T-helper 1 cell treated with Interleukin-12 subunit alpha and Interleukin-12 subunit beta and Interleukin-4 antibody, amounts not matched to agents 30 ng/mL and 1 ng/mL, for 36 hours (primary cell): ENCODE measurements around the gene CRYGA. TPM values are rescaled to one million over a fixed set of nuclear protein-coding genes. Genes with fewer than 3 reads are reported as not detected.
"Not testable (repeated sequence)": the region's sequence is repeated elsewhere in the genome, so short reads cannot be mapped to it uniquely, and the experiment has no call there.

Source experiments
- intact Hi-C: fragments of 100-400 bp; cut with micrococcal nuclease; formaldehyde crosslinking; loops from one replicate; pipeline ENCODE4 v1.15.1; 2024
- total RNA-seq: library from RNA; stranded (reverse); gene quantifications from 2 replicates; pipeline ENCODE4 v1.2.3, GENCODE V29; 2022

Gene CRYGA
- total RNA-seq, 1 donor from 2014 or later, result not detected

- intact Hi-C loops, result no loop called here
Observed at GRCh38 chr2:208128136-208128535, 35.3 kb downstream of the CRYGA start.

DNA sequence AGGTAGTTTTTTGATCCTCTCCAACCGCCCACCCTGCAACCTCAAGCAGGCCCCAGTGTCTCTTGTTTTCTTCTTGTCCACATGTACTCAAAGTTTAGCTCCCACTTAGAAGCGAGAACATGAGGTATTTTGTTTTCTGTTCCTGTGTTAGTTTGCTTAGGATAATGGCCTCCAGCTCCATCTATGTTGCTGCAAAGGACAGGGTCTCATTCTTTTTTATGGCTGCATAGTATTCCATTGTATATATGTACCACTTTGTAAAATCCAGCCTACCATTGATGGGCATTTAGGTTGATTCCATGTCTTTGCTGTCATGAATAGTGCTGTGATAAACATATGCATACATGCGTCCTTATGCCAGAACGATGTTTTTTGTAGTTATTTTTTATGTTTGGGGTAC, 36.3 kb downstream of the CRYGA start:
- intact Hi-C loops, result no loop called here

- intact Hi-C loops, result no loop called here
Observed at GRCh38 chr2:208125251-208125650, 38.1 kb downstream of the CRYGA start.

GRCh38 chr2:208124013-208124715, 39.2 kb downstream of the CRYGA start, which contains the start of gene CRYGD:
Gene CRYGD, minus strand, starts transcription at chr2:208124524. Its CDS starts 51 bp downstream, at chr2:208124473.
- intact Hi-C loops, result not testable (repeated sequence)

- intact Hi-C loops, result no loop called here
Observed at GRCh38 chr2:208122248-208122647, 41.1 kb downstream of the CRYGA start.

GRCh38 chr2:208118918-208119317, 44.5 kb downstream of the CRYGA start:
- intact Hi-C loops, result no loop called here

- intact Hi-C loops, result not testable (repeated sequence)
Observed at GRCh38 chr2:208117390-208117789, 46.0 kb downstream of the CRYGA start.

DNA sequence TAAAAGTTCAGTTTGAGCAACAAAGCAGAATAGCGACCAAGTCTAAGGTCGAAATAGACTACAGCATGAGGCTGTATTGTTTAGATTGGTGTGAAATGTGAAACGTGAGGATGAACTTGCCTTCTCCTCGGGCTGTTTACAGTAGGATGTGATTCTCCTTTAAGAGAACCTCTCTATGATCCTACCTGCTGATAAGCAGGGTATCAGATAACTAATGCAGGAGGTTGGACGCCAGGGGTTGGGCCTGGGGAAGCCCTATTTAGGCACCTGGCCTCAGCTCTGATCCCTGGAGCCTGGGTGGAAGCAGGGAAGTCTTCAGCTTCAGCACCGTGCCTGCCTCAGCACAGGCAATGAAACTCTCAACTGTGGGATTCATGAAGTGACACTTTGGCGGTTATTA, 50.4 kb downstream of the CRYGA start:
- intact Hi-C loops, result no loop called here

DNA sequence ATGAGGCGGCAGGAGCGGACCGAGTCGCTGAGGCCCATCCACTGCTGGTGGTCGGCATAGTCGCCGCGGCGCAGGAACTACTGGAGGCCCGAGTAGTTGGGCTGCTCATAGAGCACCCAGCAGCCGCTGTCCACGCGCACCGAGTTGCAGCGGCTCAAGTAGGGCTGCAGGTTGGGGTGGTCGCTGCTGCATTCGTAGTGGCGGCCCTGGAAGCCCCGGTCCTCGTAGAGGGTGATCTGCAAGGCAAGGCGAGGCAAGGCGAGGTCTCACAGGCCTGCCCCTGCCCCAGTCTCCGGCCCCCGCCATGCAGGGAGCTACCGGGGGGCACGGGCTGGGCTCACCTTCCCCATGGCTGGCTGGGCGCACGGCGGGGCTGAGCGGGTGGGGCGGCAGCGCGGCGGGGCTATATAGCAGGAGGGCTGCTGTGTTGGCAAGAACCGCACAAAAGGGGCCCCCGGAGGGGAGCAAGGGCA, 51.1 kb downstream of the CRYGA start:
- intact Hi-C loops, result not testable (repeated sequence)

Other genes with a start within 250 kb of the CRYGA start
- gene PLEKHM3, start 138.1 kb downstream of the CRYGA start, total RNA-seq, result 6.6 and 6.8 TPM in 2 replicates
- not detected in 2 replicates for gene CRYGD, start 39.1 kb downstream of the CRYGA start, total RNA-seq
- gene CRYGC, start 33.8 kb downstream of the CRYGA start, total RNA-seq, result not detected in 2 replicates
- gene CRYGB, start 17.4 kb downstream of the CRYGA start, total RNA-seq, result not detected in 2 replicates
- gene C2orf80, start 26.4 kb upstream of the CRYGA start, total RNA-seq, result not detected in 2 replicates
- gene IDH1, start 91.5 kb upstream of the CRYGA start, total RNA-seq, result 21.9 and 22.9 TPM in 2 replicates
- 37.4 and 40.2 TPM in 2 replicates for gene PIKFYVE, start 102.7 kb upstream of the CRYGA start, total RNA-seq
- 0.07 and 0.22 TPM in 2 replicates for gene PTH2R, start 243.2 kb upstream of the CRYGA start, total RNA-seq